Measurements from ENCODE around the gene ALDH1L1. TPM values are rescaled to one million over a fixed set of nuclear protein-coding genes. Genes with fewer than 3 reads are reported as not detected.
A peak's percentile ranks its signal among the peaks of the same experiment; 100 is the strongest.

ALDH1L1 gene
- total and polyA plus RNA-seq, 2 of the 4 experiments (the other 2 are of a cell fraction), result not detected

- Histone ChIP-seq H4K8ac (ENCODE audit: low read depth in 2 of 2, low read length in 2 of 2) (no peak overlapping the region), H3K4me3 (ENCODE audit: insufficient read depth, low read depth, low read length) (no peak overlapping the region), H3K9ac (ENCODE audit: low read depth, low read length) (no peak overlapping the region), H4K91ac (ENCODE audit: insufficient read depth, low read depth, low read length) (no peak overlapping the region), H3K56ac (ENCODE audit: extremely low read depth, insufficient read depth, low read length) (no peak overlapping the region), H3K18ac (ENCODE audit: low read depth, low read length) (no peak overlapping the region), H2BK15ac (ENCODE audit: low read depth, low read length) (no peak overlapping the region), H3K27me3 (ENCODE audit: control insufficient read depth, insufficient read depth, low read length) (peaks cover 46% of the 10 kb centered on the region), H3K4me2 (ENCODE audit: low read depth, low read length) (no peak overlapping the region), H3K9me1 (ENCODE audit: insufficient read depth, low read length) (no peaks in the 10 kb centered on the region), H3K9me3 (ENCODE audit: control insufficient read depth, insufficient read depth, low read length) (no peaks in the 10 kb centered on the region), H4K20me1 (ENCODE audit: insufficient read depth, low read length) (no peaks in the 10 kb centered on the region), H3K79me1 (ENCODE audit: low read depth in 1 of 2, low read length in 2 of 2) (no peaks in the 10 kb centered on the region), H3K4me1 (ENCODE audit: control insufficient read depth, insufficient read depth, low read length) (no peaks in the 10 kb centered on the region), H3K23ac (ENCODE audit: low read depth, low read length) (no peak overlapping the region), H3K14ac (replicated peaks; ENCODE audit: low read depth, low read length) (no peak overlapping the region), H2BK5ac (ENCODE audit: low read depth, low read length, poor library complexity, severe bottlenecking) (no peak overlapping the region), H2AK9ac (replicated peaks; ENCODE audit: low read depth, low read length, poor library complexity) (no peak overlapping the region), H3K36me3 (ENCODE audit: control insufficient read depth, insufficient read depth, low read length) (no peaks in the 10 kb centered on the region), H2AK5ac (ENCODE audit: low read depth, low read length) (no peak overlapping the region), H3K4ac (ENCODE audit: low read depth, low read length) (no peak overlapping the region), H2BK20ac (ENCODE audit: low read depth, low read length) (no peak overlapping the region), H4K5ac (ENCODE audit: low read depth, low read length) (no peak overlapping the region), H3K27ac (ENCODE audit: insufficient read depth, low read length) (no peak overlapping the region), H2BK120ac (ENCODE audit: low read depth, low read length) (no peak overlapping the region), H2AFZ (replicated peaks; ENCODE audit: low read length, poor library complexity) (peak overlapping the region; percentile 5)
- TF ChIP-seq RCOR1 (IDR thresholded peaks at IDR 0.05; ENCODE audit: insufficient replicate concordance, low read length), result no peak
- no peak for TF ChIP-seq CEBPB (IDR thresholded peaks at IDR 0.05; ENCODE audit: low read depth, low read length)
- no peak for TF ChIP-seq BHLHE40 (IDR thresholded peaks at IDR 0.05; ENCODE audit: low read depth, low read length)
- TF ChIP-seq RFX5 (IDR thresholded peaks at IDR 0.05; ENCODE audit: low read depth, low read length), result no peak
- TF ChIP-seq ELK1 (IDR thresholded peaks at IDR 0.05; ENCODE audit: borderline replicate concordance, low read depth, low read length), result no peak
- TF ChIP-seq, protein P1, sequence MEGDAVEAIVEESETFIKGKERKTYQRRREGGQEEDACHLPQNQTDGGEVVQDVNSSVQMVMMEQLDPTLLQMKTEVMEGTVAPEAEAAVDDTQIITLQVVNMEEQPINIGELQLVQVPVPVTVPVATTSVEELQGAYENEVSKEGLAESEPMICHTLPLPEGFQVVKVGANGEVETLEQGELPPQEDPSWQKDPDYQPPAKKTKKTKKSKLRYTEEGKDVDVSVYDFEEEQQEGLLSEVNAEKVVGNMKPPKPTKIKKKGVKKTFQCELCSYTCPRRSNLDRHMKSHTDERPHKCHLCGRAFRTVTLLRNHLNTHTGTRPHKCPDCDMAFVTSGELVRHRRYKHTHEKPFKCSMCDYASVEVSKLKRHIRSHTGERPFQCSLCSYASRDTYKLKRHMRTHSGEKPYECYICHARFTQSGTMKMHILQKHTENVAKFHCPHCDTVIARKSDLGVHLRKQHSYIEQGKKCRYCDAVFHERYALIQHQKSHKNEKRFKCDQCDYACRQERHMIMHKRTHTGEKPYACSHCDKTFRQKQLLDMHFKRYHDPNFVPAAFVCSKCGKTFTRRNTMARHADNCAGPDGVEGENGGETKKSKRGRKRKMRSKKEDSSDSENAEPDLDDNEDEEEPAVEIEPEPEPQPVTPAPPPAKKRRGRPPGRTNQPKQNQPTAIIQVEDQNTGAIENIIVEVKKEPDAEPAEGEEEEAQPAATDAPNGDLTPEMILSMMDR (conservative IDR thresholded peaks at IDR 0.05; ENCODE audit: low read depth, low read length), result no peak
- no peak for TF ChIP-seq RAD21 (IDR thresholded peaks at IDR 0.05; ENCODE audit: low read length)
- no peak for TF ChIP-seq MAFK (IDR thresholded peaks at IDR 0.05; ENCODE audit: low read depth, low read length)
- WGBS, 2 experiments (ENCODE audit: extremely low coverage in 2 of 2, insufficient read length in 1 of 2), result 87% methylated on average over 4 of the region's 9 CpGs; no CpG with 5 or more reads in 1 of the 2 experiments
- no TSS peak for BruUV-seq (replicated peaks)
- intact Hi-C loops (cut with micrococcal nuclease), result no loop called here
- in situ Hi-C loops (cut with MboI; ENCODE audit: low sequenced_read_pairs), result no loop called here
- dilution Hi-C loops (cut with HindIII; ENCODE audit: low sequenced_read_pairs, unreplicated experiment), result no loop called here
- CTCF ChIA-PET, result no interaction called here
- DNase-seq (no peak), ATAC-seq (ENCODE audit: low read depth) (no peak)
- POLR2A ChIA-PET (ENCODE audit: unreplicated experiment), result no interaction called here
Observed at GRCh38 chr3:126124896-126125295, 55.5 kb downstream of the ALDH1L1 start.
